Peyer's patch (tissue), 4 donors: ENCODE data around the gene PIWIL4. TPM values are rescaled to one million over a fixed set of nuclear protein-coding genes. Genes with fewer than 3 reads are reported as not detected.

Experiments
- DNase-seq, 3 donors: peaks; one replicate each; pipeline ENCODE4 v3.0.0-alpha.2; 2017 to 2019
- H3K27ac ChIP-seq, 4 donors: fragments of 200-600 bp; sonication (generic); one replicate each; pipeline ENCODE4 v1.5.1; 2016 to 2019
- H3K27me3 ChIP-seq, 2 donors: fragments of 200-600 bp; sonication (generic); one replicate each; pipeline ENCODE4 v1.5.1; 2019
- H3K36me3 ChIP-seq, 3 donors: fragments of 200-600 bp; sonication (generic); one replicate each; pipeline ENCODE4 v1.5.1; 2016 to 2019
- H3K4me1 ChIP-seq, 4 donors: fragments of 200-600 bp; sonication (generic); one replicate each; pipeline ENCODE4 v1.5.1; 2016 to 2019
- H3K4me3 ChIP-seq, 4 donors: fragments of 200-600 bp; sonication (generic); 1 replicate in 3 of 4; 2 replicates in 1 of 4; pipeline ENCODE4 v1.5.1; 2016 to 2019; ENCODE audit warnings: mild to moderate bottlenecking in 1 of 4
- H3K9me3 ChIP-seq, 4 donors: fragments of 200-600 bp; sonication (generic); one replicate each; pipeline ENCODE4 v1.5.1; 2016 to 2019; ENCODE audit warnings: mild to moderate bottlenecking in 1 of 4
- POLR2A ChIP-seq, 2 donors: fragments of 450-650 bp; IDR thresholded peaks; one replicate each; pipeline ENCODE4 v1.5.1; 2017; ENCODE audit warnings: antibody characterized with exemption in 2 of 2, mild to moderate bottlenecking in 2 of 2, moderate library complexity in 2 of 2
- total RNA-seq, 4 donors: library from RNA; depleted of rRNA; stranded (reverse); fragments of >200 nt; gene quantifications; one replicate each; pipeline ENCODE4 v1.1.0, GENCODE V29; 2016
- TF ChIP-seq, protein P1 (sequence below), 6 experiments: fragments of 450-650 bp in 4 of 6; fragments of 200-600 bp in 2 of 6; sonication (generic) in 1 of 6; IDR thresholded peaks; one replicate each; pipeline ENCODE4 v1.5.1; 2017 to 2019; ENCODE audit warnings: antibody characterized with exemption in 6 of 6, mild to moderate bottlenecking in 3 of 6, moderate library complexity in 1 of 6

The PIWIL4 gene
- total RNA-seq, 4 donors from 2014 or later: 5.0 to 20.4 (median 14.5) TPM

DNA sequence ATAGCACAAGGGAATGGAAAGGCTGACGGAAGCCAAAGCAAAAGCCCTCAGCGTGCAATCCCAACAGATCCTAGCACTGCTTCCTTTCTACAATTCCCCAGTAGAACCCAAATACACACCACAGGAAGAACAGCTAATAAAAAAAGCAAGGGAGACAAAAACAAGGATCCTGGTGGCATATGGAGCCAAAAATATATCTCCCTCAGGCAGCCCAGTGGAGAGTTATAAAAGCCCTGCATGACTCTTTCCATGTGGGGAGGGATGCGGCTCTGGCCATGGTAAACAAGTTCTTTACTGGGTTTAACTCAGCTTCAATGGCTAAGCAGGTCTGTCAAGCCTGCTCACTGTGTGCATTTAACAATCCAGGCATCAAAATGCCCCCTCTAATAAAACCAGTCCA, 88.1 kb downstream of the PIWIL4 start:
- Histone ChIP-seq H3K4me3 (no peak overlapping the region), H3K9me3 (no peaks in the 10 kb centered on the region), H3K27ac (no peak overlapping the region), H3K4me1 (no peaks in the 10 kb centered on the region), H3K36me3 (no peaks in the 10 kb centered on the region), H3K27me3 (no peaks in the 10 kb centered on the region)
- no peak for TF ChIP-seq POLR2A (IDR thresholded peaks at IDR 0.05)
- TF ChIP-seq, protein P1, sequence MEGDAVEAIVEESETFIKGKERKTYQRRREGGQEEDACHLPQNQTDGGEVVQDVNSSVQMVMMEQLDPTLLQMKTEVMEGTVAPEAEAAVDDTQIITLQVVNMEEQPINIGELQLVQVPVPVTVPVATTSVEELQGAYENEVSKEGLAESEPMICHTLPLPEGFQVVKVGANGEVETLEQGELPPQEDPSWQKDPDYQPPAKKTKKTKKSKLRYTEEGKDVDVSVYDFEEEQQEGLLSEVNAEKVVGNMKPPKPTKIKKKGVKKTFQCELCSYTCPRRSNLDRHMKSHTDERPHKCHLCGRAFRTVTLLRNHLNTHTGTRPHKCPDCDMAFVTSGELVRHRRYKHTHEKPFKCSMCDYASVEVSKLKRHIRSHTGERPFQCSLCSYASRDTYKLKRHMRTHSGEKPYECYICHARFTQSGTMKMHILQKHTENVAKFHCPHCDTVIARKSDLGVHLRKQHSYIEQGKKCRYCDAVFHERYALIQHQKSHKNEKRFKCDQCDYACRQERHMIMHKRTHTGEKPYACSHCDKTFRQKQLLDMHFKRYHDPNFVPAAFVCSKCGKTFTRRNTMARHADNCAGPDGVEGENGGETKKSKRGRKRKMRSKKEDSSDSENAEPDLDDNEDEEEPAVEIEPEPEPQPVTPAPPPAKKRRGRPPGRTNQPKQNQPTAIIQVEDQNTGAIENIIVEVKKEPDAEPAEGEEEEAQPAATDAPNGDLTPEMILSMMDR (IDR thresholded peaks at IDR 0.05): no peak
- DNase-seq: no peak

DNA sequence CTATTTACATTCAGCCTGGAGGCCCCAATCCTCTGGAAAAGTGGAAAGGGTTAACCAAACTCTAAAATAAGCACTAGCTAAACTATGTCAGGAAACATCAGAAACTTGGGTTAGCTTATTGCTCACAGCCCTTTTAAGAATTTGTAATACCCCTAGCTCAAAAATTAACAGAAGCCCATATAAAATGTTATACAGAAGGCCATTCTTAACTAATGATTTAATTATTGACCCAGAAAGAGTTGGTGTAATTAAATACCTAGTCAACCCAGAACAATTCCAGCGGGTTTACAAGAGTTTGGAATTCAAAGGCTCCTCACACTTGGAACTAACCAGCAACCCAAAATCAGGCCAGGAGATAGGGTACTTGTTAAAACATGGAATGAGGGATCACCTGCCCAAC, 88.8 kb downstream of the PIWIL4 start:
- Histone ChIP-seq H3K4me1 (no peaks in the 10 kb centered on the region), H3K9me3 (no peaks in the 10 kb centered on the region), H3K4me3 (no peak overlapping the region), H3K36me3 (no peaks in the 10 kb centered on the region), H3K27ac (no peak overlapping the region), H3K27me3 (no peaks in the 10 kb centered on the region)
- TF ChIP-seq, protein P1 (IDR thresholded peaks at IDR 0.05): no peak
- no peak for TF ChIP-seq POLR2A (IDR thresholded peaks at IDR 0.05)
- DNase-seq: no peak

- Histone ChIP-seq H3K27me3 (no peaks in the 10 kb centered on the region), H3K4me3 (no peak overlapping the region), H3K9me3 (no peaks in the 10 kb centered on the region), H3K27ac (no peak overlapping the region), H3K4me1 (no peaks in the 10 kb centered on the region), H3K36me3 (no peaks in the 10 kb centered on the region)
- no peak for TF ChIP-seq POLR2A (IDR thresholded peaks at IDR 0.05)
- TF ChIP-seq, protein P1 (IDR thresholded peaks at IDR 0.05): no peak
- DNase-seq: no peak
Measured at GRCh38 chr11:94656968-94657367, 89.8 kb downstream of the PIWIL4 start.

- DNase-seq: no peak
- Histone ChIP-seq H3K4me1 (no peaks in the 10 kb centered on the region), H3K4me3 (no peak overlapping the region), H3K27me3 (no peaks in the 10 kb centered on the region), H3K9me3 (no peaks in the 10 kb centered on the region), H3K36me3 (no peaks in the 10 kb centered on the region), H3K27ac (no peak overlapping the region)
- no peak for TF ChIP-seq POLR2A (IDR thresholded peaks at IDR 0.05)
- TF ChIP-seq, protein P1 (IDR thresholded peaks at IDR 0.05): no peak
Measured at GRCh38 chr11:94657629-94658028, 90.5 kb downstream of the PIWIL4 start.

- TF ChIP-seq POLR2A (IDR thresholded peaks at IDR 0.05): no peak
- TF ChIP-seq, protein P1 (IDR thresholded peaks at IDR 0.05): no peak
- H3K27ac ChIP-seq: no peak overlapping the region
- no peak for DNase-seq
- H3K36me3 ChIP-seq: no peaks in the 10 kb centered on the region
- no peaks in the 10 kb centered on the region for H3K4me1 ChIP-seq
- H3K9me3 ChIP-seq: no peaks in the 10 kb centered on the region
- H3K4me3 ChIP-seq: no peak overlapping the region
- no peaks in the 10 kb centered on the region for H3K27me3 ChIP-seq
Measured at GRCh38 chr11:94658386-94658785, 91.2 kb downstream of the PIWIL4 start.

DNA sequence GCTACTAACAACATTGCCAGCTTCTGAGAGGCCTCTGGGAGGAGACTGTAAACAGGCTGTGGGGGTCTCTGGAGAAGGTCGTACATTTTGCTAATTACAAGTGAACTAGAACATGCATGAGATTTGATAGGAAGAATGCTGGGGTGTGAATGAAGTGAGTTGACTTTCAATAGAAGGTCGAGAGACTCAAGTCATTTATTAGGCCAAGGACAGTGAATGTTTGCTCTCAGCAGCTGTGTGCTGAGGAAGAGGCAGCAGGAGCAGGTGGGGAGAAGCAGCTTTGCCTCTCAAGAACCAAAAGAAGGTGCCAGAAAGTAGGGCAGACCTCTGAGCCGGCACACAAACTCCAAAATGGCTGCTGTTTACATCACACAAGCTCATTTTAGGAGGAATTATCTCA, 91.7 kb downstream of the PIWIL4 start:
- Histone ChIP-seq H3K4me1 (no peaks in the 10 kb centered on the region), H3K27me3 (no peaks in the 10 kb centered on the region), H3K27ac (no peak overlapping the region), H3K36me3 (no peaks in the 10 kb centered on the region), H3K4me3 (no peak overlapping the region), H3K9me3 (no peaks in the 10 kb centered on the region)
- TF ChIP-seq POLR2A (IDR thresholded peaks at IDR 0.05): no peak
- TF ChIP-seq, protein P1 (IDR thresholded peaks at IDR 0.05): no peak
- no peak for DNase-seq
